ENCODE data around the gene CLOCK. TPM values are rescaled to one million over a fixed set of nuclear protein-coding genes. Genes with fewer than 3 reads are reported as not detected.
A peak's percentile ranks its signal among the peaks of the same experiment; 100 is the strongest.

Gene CLOCK
- total and polyA plus RNA-seq, 2 experiments from 2014 or later: 10.0 to 15.3 TPM

GRCh38 chr4:55398461-55398860, 148.2 kb downstream of the CLOCK start:
- no peaks in the 10 kb centered on the region for H3K9me3 ChIP-seq (ENCODE audit: low read depth)
- H3K27me3 ChIP-seq: no peaks in the 10 kb centered on the region
- H3K36me3 ChIP-seq: no peaks in the 10 kb centered on the region
- H3K4me3 ChIP-seq: peak overlapping the region; percentile 93
- no peak overlapping the region for H3K27ac ChIP-seq
- H3K4me1 ChIP-seq (ENCODE audit: low read depth): peaks cover 29% of the 10 kb centered on the region
- no peak for TF ChIP-seq CTCF (IDR thresholded peaks at IDR 0.05; ENCODE audit: low read depth, low read length)
- DNase-seq (ENCODE audit: low read depth in 1 of 2, low spot score in 1 of 2): peak in 1 of 2 donors; percentile 38

GRCh38 chr4:55397520-55398321, 149.0 kb downstream of the CLOCK start:
- H3K4me3 ChIP-seq: peak overlapping the region; percentile 93
- TF ChIP-seq CTCF (IDR thresholded peaks at IDR 0.05; ENCODE audit: low read depth, low read length): no peak

DNA sequence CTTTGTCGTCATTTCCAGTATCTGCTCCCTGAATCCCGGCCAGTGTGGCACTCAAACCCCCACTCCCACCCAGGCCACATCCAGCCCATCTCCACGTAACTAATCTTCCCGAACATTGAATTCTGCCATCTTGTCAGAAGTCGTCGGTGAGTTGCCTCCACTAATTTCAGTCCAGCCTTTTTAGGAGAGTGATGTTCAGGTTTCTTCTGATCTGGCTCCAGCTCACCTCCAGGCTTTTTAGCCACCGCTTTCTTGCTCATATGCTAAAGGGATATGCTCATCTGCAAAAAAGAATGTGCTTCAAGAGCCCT, 149.6 kb downstream of the CLOCK start:
- Histone ChIP-seq H3K4me1 (ENCODE audit: low read depth) (peaks cover 29% of the 10 kb centered on the region), H3K27me3 (no peaks in the 10 kb centered on the region), H3K9me3 (ENCODE audit: low read depth) (no peaks in the 10 kb centered on the region), H3K36me3 (no peaks in the 10 kb centered on the region), H3K27ac (peak overlapping the region; percentile 91), H3K4me3 (peak overlapping the region; percentile 93)
- TF ChIP-seq CTCF (IDR thresholded peaks at IDR 0.05; ENCODE audit: low read depth, low read length): no peak
- DNase-seq (ENCODE audit: low read depth in 1 of 2, low spot score in 1 of 2): peak in 1 of 2 donors; percentile 67

More at GRCh38 chr4:55397520-55398321, 149.0 kb downstream of the CLOCK start:
- peaks cover 29% of the 10 kb centered on the region for H3K4me1 ChIP-seq (ENCODE audit: low read depth)
- DNase-seq (ENCODE audit: low read depth in 1 of 2, low spot score in 1 of 2): peak in 1 of 2 donors; percentile 87
- H3K27ac ChIP-seq: no peak overlapping the region
- H3K27me3 ChIP-seq: no peaks in the 10 kb centered on the region
- no peaks in the 10 kb centered on the region for H3K9me3 ChIP-seq (ENCODE audit: low read depth)
- H3K36me3 ChIP-seq: no peaks in the 10 kb centered on the region

- TF ChIP-seq CTCF (IDR thresholded peaks at IDR 0.05; ENCODE audit: low read depth, low read length): no peak
- H3K27ac ChIP-seq: peak overlapping the region; percentile 91
- peak; percentile 58 to 77 for DNase-seq (ENCODE audit: low read depth in 1 of 2, low spot score in 1 of 2)
Measured at GRCh38 chr4:55396308-55397125, 150.2 kb downstream of the CLOCK start.

GRCh38 chr4:55395529-55396307, 151.0 kb downstream of the CLOCK start, which contains the start of gene TMEM165:
Gene TMEM165, plus strand, starts transcription at chr4:55395957. Its CDS starts 233 bp downstream, at chr4:55396190.
- DNase-seq (ENCODE audit: low read depth in 1 of 2, low spot score in 1 of 2): peak; percentile 92 to 93
- Histone ChIP-seq H3K4me1 (ENCODE audit: low read depth) (peaks cover 29% of the 10 kb centered on the region), H3K27ac (peak within 1 kb of the TSS; percentile 91), H3K36me3 (no peaks in the 10 kb centered on the region), H3K9me3 (ENCODE audit: low read depth) (no peaks in the 10 kb centered on the region), H3K27me3 (no peaks in the 10 kb centered on the region), H3K4me3 (peak within 1 kb of the TSS; percentile 93)
- no peak for TF ChIP-seq CTCF (IDR thresholded peaks at IDR 0.05; ENCODE audit: low read depth, low read length)

More at GRCh38 chr4:55396308-55397125, 150.2 kb downstream of the CLOCK start:
- no peaks in the 10 kb centered on the region for H3K36me3 ChIP-seq
- H3K27me3 ChIP-seq: no peaks in the 10 kb centered on the region
- H3K9me3 ChIP-seq (ENCODE audit: low read depth): no peaks in the 10 kb centered on the region
- peaks cover 29% of the 10 kb centered on the region for H3K4me1 ChIP-seq (ENCODE audit: low read depth)
- peak overlapping the region; percentile 93 for H3K4me3 ChIP-seq

Measured in cardiac muscle cell (in vitro differentiated cells and primary cell).